H1 (cell line): Measurements from ENCODE around the gene ENOPH1. TPM values are rescaled to one million over a fixed set of nuclear protein-coding genes. Genes with fewer than 3 reads are reported as not detected.

ENCODE experiments used
- CTCF ChIA-PET: fragments of 300-600 bp; sonication (Branson Sonifier 250); formaldehyde crosslinking; loops from one replicate; lab custom pipeline; 2021; ENCODE audit not compliant: partially characterized antibody; lab: Charles Lee
- POLR2A ChIA-PET: fragments of 300-600 bp; sonication (Branson Sonifier 250); formaldehyde crosslinking; loops from one replicate; lab custom pipeline; 2021; ENCODE audit warnings: inconsistent platforms; ENCODE audit not compliant: partially characterized antibody; lab: Charles Lee
- DNase-seq, 2 experiments: peaks; one replicate each; pipeline versions ENCODE4 v3.0.0 to v3.0.0-alpha.2; 2010 to 2022; ENCODE audit warnings: low spot score in 2 of 2, low read depth in 1 of 2, mixed read lengths in 1 of 2
- FAIRE-seq: peaks from 2 replicates; lab custom pipeline; 2011; peaks lifted over from hg19 to GRCh38; lab: Jason Lieb, UNC
- H2AFZ ChIP-seq: 2 replicates; pipeline ENCODE4 v1.8.1; 2012; ENCODE audit warnings: low read length, inconsistent platforms
- H2AK5ac ChIP-seq: 2 replicates; pipeline ENCODE4 v1.6.1; 2013; ENCODE audit warnings: low read depth, low read length
- H2BK120ac ChIP-seq: replicated peaks from 2 replicates; pipeline ENCODE3; 2013; ENCODE audit warnings: low read depth, low read length, inconsistent platforms
- H2BK12ac ChIP-seq: 2 replicates; pipeline ENCODE4 v1.6.1; 2013; ENCODE audit warnings: low read depth, low read length
- H2BK15ac ChIP-seq: 2 replicates; pipeline ENCODE4 v1.6.1; 2013; ENCODE audit warnings: low read length
- H2BK20ac ChIP-seq: 2 replicates; pipeline ENCODE4 v1.6.1; 2013; ENCODE audit warnings: low read length
- H2BK5ac ChIP-seq: 2 replicates; pipeline ENCODE4 v1.6.1; 2013; ENCODE audit warnings: low read depth, low read length
- H3K14ac ChIP-seq: 2 replicates; pipeline ENCODE4 v1.6.1; 2013; ENCODE audit warnings: inconsistent platforms; ENCODE audit not compliant: insufficient read length
- H3K18ac ChIP-seq: 2 replicates; pipeline ENCODE4 v1.6.1; 2013; ENCODE audit warnings: low read length; ENCODE audit errors: extremely low read depth
- H3K23ac ChIP-seq: 2 replicates; pipeline ENCODE4 v1.6.1; 2013; ENCODE audit warnings: inconsistent platforms; ENCODE audit not compliant: insufficient read length
- H3K23me2 ChIP-seq: 2 replicates; pipeline ENCODE4 v1.6.1; 2013; ENCODE audit warnings: low read depth, low read length
- H3K27ac ChIP-seq: 2 replicates; pipeline ENCODE4 v1.6.1; 2011; ENCODE audit warnings: low read depth, low read length, inconsistent platforms
- H3K27me3 ChIP-seq, 4 experiments: replicated peaks in 1 of 4; 1 replicate in 1 of 4; 2 replicates in 3 of 4; pipeline versions ENCODE4 v1.6.1 to v1.8.1; 2011 to 2013; ENCODE audit warnings: low read length in 3 of 4, mild to moderate bottlenecking in 3 of 4, inconsistent platforms in 2 of 4, mixed read lengths in 2 of 4, moderate library complexity in 1 of 4; ENCODE audit not compliant: control insufficient read depth in 3 of 4, insufficient read depth in 3 of 4; ENCODE audit errors: extremely low read depth in 1 of 4
- H3K36me3 ChIP-seq, 4 experiments: 2 replicates each; pipeline versions ENCODE4 v1.6.1 to v1.8.1; 2011 to 2013; ENCODE audit warnings: mild to moderate bottlenecking in 4 of 4, low read length in 3 of 4, moderate library complexity in 2 of 4, control low read depth in 1 of 4, inconsistent platforms in 1 of 4; ENCODE audit not compliant: insufficient read depth in 4 of 4, control insufficient read depth in 2 of 4
- H3K4ac ChIP-seq: replicated peaks from 2 replicates; pipeline ENCODE3; 2013; ENCODE audit warnings: low read length, low read depth, mixed read lengths, inconsistent platforms; ENCODE audit not compliant: insufficient read length
- H3K4me1 ChIP-seq, 4 experiments: replicated peaks in 1 of 4; 1 replicate in 1 of 4; 2 replicates in 3 of 4; pipeline versions ENCODE4 v1.6.1 to v1.8.1; 2011 to 2013; ENCODE audit warnings: low read length in 3 of 4, inconsistent platforms in 2 of 4, mixed read lengths in 1 of 4; ENCODE audit not compliant: insufficient read depth in 4 of 4, control insufficient read depth in 3 of 4
- H3K4me2 ChIP-seq, 2 experiments: 2 replicates each; pipeline versions ENCODE4 v1.6.1 to v1.8.1; 2011 to 2013; ENCODE audit warnings: low read depth in 2 of 2, low read length in 2 of 2, control low read depth in 1 of 2, inconsistent platforms in 1 of 2, mild to moderate bottlenecking in 1 of 2; ENCODE audit not compliant: insufficient read depth in 1 of 2
- H3K4me3 ChIP-seq, 4 experiments: fragments of 200-600, 300-600 bp in 1 of 4; sonication (generic), shearing (Covaris generic), sonication (Bioruptor Twin) in 1 of 4; 2 replicates each; pipeline versions ENCODE4 v1.5.1 to v1.8.1; 2011 to 2016; ENCODE audit warnings: low read length in 4 of 4, low read depth in 3 of 4, control low read depth in 2 of 4, inconsistent platforms in 2 of 4, mild to moderate bottlenecking in 2 of 4, mixed read lengths in 1 of 4, moderate library complexity in 1 of 4; ENCODE audit not compliant: insufficient read depth in 2 of 4; ENCODE audit errors: extremely low read depth in 1 of 4
- H3K56ac ChIP-seq: replicated peaks from 2 replicates; pipeline ENCODE3; 2013; ENCODE audit warnings: low read depth, mild to moderate bottlenecking, mixed read lengths, low read length, inconsistent platforms; ENCODE audit not compliant: insufficient read length
- H3K79me1 ChIP-seq: 2 replicates; pipeline ENCODE4 v1.6.1; 2013; ENCODE audit warnings: low read depth, low read length, control low read depth
- H3K79me2 ChIP-seq, 2 experiments: 2 replicates each; pipeline versions ENCODE4 v1.6.1 to v1.8.1; 2012 to 2013; ENCODE audit warnings: low read length in 2 of 2, mild to moderate bottlenecking in 2 of 2, inconsistent platforms in 1 of 2; ENCODE audit not compliant: insufficient read depth in 2 of 2, control insufficient read depth in 1 of 2
- H3K9ac ChIP-seq, 4 experiments: replicated peaks in 1 of 4; 1 replicate in 1 of 4; 2 replicates in 3 of 4; pipeline versions ENCODE4 v1.6.1 to v1.8.1; 2011 to 2013; ENCODE audit warnings: low read depth in 3 of 4, low read length in 3 of 4, control low read depth in 2 of 4, mild to moderate bottlenecking in 2 of 4, moderate library complexity in 2 of 4, inconsistent platforms in 1 of 4; ENCODE audit errors: extremely low read depth in 1 of 4
- H3K9me3 ChIP-seq, 2 experiments: 2 replicates each; pipeline versions ENCODE4 v1.6.1 to v1.8.1; 2012 to 2013; ENCODE audit warnings: mild to moderate bottlenecking in 2 of 2, moderate library complexity in 2 of 2, control low read depth in 1 of 2, inconsistent platforms in 1 of 2, low read depth in 1 of 2, low read length in 1 of 2, mixed read lengths in 1 of 2; ENCODE audit not compliant: insufficient read depth in 2 of 2
- H4K20me1 ChIP-seq, 2 experiments: replicated peaks in 1 of 2; 2 replicates each; pipeline versions ENCODE3 to v1.8.1; 2011 to 2013; ENCODE audit warnings: inconsistent platforms in 2 of 2, low read length in 2 of 2, mild to moderate bottlenecking in 1 of 2; ENCODE audit not compliant: insufficient read depth in 2 of 2, control insufficient read depth in 1 of 2
- H4K5ac ChIP-seq: 2 replicates; pipeline ENCODE4 v1.6.1; 2013; ENCODE audit warnings: low read length, low read depth, mixed read lengths, inconsistent platforms; ENCODE audit not compliant: insufficient read length
- H4K8ac ChIP-seq: 2 replicates; pipeline ENCODE4 v1.8.0; 2013; ENCODE audit warnings: mild to moderate bottlenecking, moderate library complexity, low read length, inconsistent platforms; ENCODE audit not compliant: insufficient read depth; ENCODE audit errors: extremely low read depth
- H4K91ac ChIP-seq: replicated peaks from 2 replicates; pipeline ENCODE3; 2013; ENCODE audit warnings: low read length, mixed read lengths, inconsistent platforms; ENCODE audit not compliant: insufficient read length
- EGR1 ChIP-seq: IDR thresholded peaks from 2 replicates; pipeline ENCODE4 v1.6.1; 2011; ENCODE audit warnings: low read depth, low read length, borderline replicate concordance
- EP300 ChIP-seq, 2 experiments: IDR thresholded peaks; 1 replicate in 1 of 2; 2 replicates in 1 of 2; pipeline ENCODE4 v1.6.1; 2011 to 2012; ENCODE audit warnings: low read depth in 2 of 2, low read length in 2 of 2, mild to moderate bottlenecking in 2 of 2, borderline replicate concordance in 1 of 2, inconsistent platforms in 1 of 2, moderate library complexity in 1 of 2
- HDAC2 ChIP-seq, 2 experiments: fragments of 300-600 bp in 1 of 2; sonication (generic) in 1 of 2; IDR thresholded peaks; 2 replicates each; pipeline ENCODE4 v1.6.1; 2011 to 2012; ENCODE audit warnings: low read depth in 2 of 2, low read length in 2 of 2, mild to moderate bottlenecking in 2 of 2, moderate library complexity in 2 of 2, borderline replicate concordance in 1 of 2, inconsistent platforms in 1 of 2
- JUN ChIP-seq: IDR thresholded peaks from 2 replicates; pipeline ENCODE4 v1.6.1; 2011; ENCODE audit warnings: low read depth, mild to moderate bottlenecking, improper control_type of control experiment, low read length
- KDM4A ChIP-seq: IDR thresholded peaks from one replicate; pipeline ENCODE4 v1.7.1; 2012; ENCODE audit warnings: low read depth, mild to moderate bottlenecking, moderate library complexity, low read length, inconsistent platforms; ENCODE audit not compliant: severe bottlenecking
- POLR2A ChIP-seq, 2 experiments: IDR thresholded peaks; 1 replicate in 1 of 2; 2 replicates in 1 of 2; pipeline ENCODE4 v1.6.1; 2011; ENCODE audit warnings: low read depth in 2 of 2, low read length in 2 of 2, mild to moderate bottlenecking in 2 of 2; ENCODE audit errors: control extremely low read depth in 1 of 2
- SIRT6 ChIP-seq: IDR thresholded peaks from one replicate; pipeline ENCODE4 v1.7.1; 2012; ENCODE audit warnings: low read length, inconsistent platforms
- SP4 ChIP-seq: IDR thresholded peaks from 2 replicates; pipeline ENCODE4 v1.6.1; 2012; ENCODE audit warnings: low read length, inconsistent platforms
- SRF ChIP-seq: IDR thresholded peaks from 2 replicates; pipeline ENCODE4 v1.6.1; 2011; ENCODE audit warnings: mild to moderate bottlenecking, low read depth, low read length, moderate library complexity
- YY1 ChIP-seq: IDR thresholded peaks from 2 replicates; pipeline ENCODE4 v1.6.1; 2011; ENCODE audit warnings: low read depth, mild to moderate bottlenecking, low read length
- WGBS, 2 experiments: shearing (Covaris generic) in 1 of 2; methylation state at CpG; one replicate each; pipeline versions ENCODE4 v1.1.6 to v1.1.7; 2013 to 2015; ENCODE audit warnings: low lambda C conversion rate in 2 of 2, mixed read lengths in 2 of 2, inconsistent platforms in 1 of 2, low coverage in 1 of 2, missing lambda C conversion rate in 1 of 2; ENCODE audit not compliant: insufficient replicate concordance in 2 of 2, insufficient coverage in 1 of 2, insufficient read length in 1 of 2; ENCODE audit errors: extremely low coverage in 1 of 2, missing lambda C conversion rate in 1 of 2; 5-methylcytosine and 5-hydroxymethylcytosine counted together
- polyA plus RNA-seq, 7 experiments: library from polyadenylated mRNA; depleted of rRNA in 3 of 7; stranded (reverse) in 5 of 7; unstranded in 2 of 7; fragments of >200 nt in 5 of 7; fragments of 200-250 nt in 2 of 7; gene quantifications; 1 replicate in 5 of 7; 2 replicates in 1 of 7; 4 replicates in 1 of 7; pipeline versions ENCODE4 v1.2.1 to v1.2.3, GENCODE V29; 2011 to 2013; ENCODE audit warnings: missing spikeins in 2 of 7, mixed read lengths in 2 of 7
- total RNA-seq: library from RNA; stranded (reverse); fragmentation: NEBNext Ultra II Directional; extraction: Animal tissue kit (Norgen Biotek cat#: 25700); gene quantifications from 2 replicates; pipeline ENCODE4 v1.2.1, GENCODE V29; 2021
- TF ChIP-seq, protein P1 (sequence below): IDR thresholded peaks from 2 replicates; pipeline ENCODE4 v1.6.1; 2011; ENCODE audit warnings: low read length, improper control_type of control experiment
- TF ChIP-seq, protein P2 (sequence below): IDR thresholded peaks from 2 replicates; pipeline ENCODE4 v1.6.1; 2012; ENCODE audit warnings: inconsistent platforms

Gene ENOPH1
- total and polyA plus RNA-seq, 2 of the 8 experiments (the other 6 are each of a cell fraction or from before 2014, with no cell fraction given) = 25.1 to 89.3 TPM

DNA sequence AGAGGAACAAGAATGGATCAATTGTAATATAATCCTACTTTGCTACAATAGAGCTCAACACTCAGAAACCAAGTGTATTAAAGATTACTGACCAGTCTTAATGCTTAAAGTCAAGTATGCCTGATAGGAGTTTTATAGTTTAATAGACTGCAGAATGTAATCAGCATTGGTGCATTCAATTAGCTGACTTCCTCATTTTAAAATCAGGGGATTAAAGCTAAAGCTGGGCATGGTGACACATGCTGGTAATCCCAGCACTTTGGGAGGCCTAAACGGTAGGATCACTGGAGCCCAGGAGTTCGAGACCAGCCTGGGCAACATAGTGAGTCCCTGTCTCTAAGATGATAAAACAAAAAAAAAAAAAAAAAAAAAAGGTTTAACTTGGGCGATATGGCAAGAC, 10.9 kb upstream of the ENOPH1 start:
- Histone ChIP-seq H3K79me2 (no peaks in the 10 kb centered on the region; a peak in 1 of 4 replicates), H3K18ac (no peak overlapping the region), H3K14ac (no peak overlapping the region), H3K9ac (no peak overlapping the region), H4K91ac (no peak overlapping the region), H2BK120ac (no peak overlapping the region), H2BK12ac (no peak overlapping the region), H3K4me3 (no peak overlapping the region), H2AFZ (no peak overlapping the region), H4K20me1 (peaks cover 0 to 5% of the 10 kb centered on the region in 2 experiments), H4K8ac (no peak overlapping the region), H3K23ac (no peak overlapping the region), H3K27ac (no peak overlapping the region), H3K56ac (no peak overlapping the region), H3K4me2 (no peak overlapping the region), H2BK5ac (no peak overlapping the region), H3K23me2 (no peaks in the 10 kb centered on the region), H3K36me3 (peaks cover 0 to 16% (median 8%) of the 10 kb centered on the region in 4 experiments; a peak in 5 of 8 replicates), H3K4me1 (no peaks in the 10 kb centered on the region), H3K27me3 (no peaks in the 10 kb centered on the region), H3K79me1 (no peaks in the 10 kb centered on the region), H2BK20ac (no peak overlapping the region), H3K4ac (no peak overlapping the region), H4K5ac (no peak overlapping the region), H3K9me3 (peaks cover 0 to 2% of the 10 kb centered on the region in 2 experiments; a peak in 1 of 4 replicates), H2BK15ac (no peak overlapping the region), H2AK5ac (no peak overlapping the region)
- FAIRE-seq (no peak), DNase-seq (no peak)
- ChIA-PET CTCF (interaction anchor here (0.6 to 1.2 kb wide), 2 partner anchors 10 to 22 kb away, joined by 3 to 4 read pairs; no protein-coding TSS in a partner anchor), POLR2A (interaction anchor here (0.6 to 3.0 kb wide), 5 partner anchors 9 to 63 kb away, joined by 3 to 53 read pairs (median 6); partner anchors contain the start of gene HNRNPDL)
- WGBS, 2 experiments = 81% methylated on average over 2 of the region's 3 CpGs; no CpG with 5 or more reads in 1 of the 2 experiments
- TF ChIP-seq EGR1 = no peak
- no peak for TF ChIP-seq SRF
- no peak for TF ChIP-seq SIRT6
- TF ChIP-seq EP300 (IDR thresholded peaks at IDR 0.05; ENCODE audit: borderline replicate concordance in 1 of 2, low read depth in 2 of 2, low read length in 2 of 2) = no peak
- no peak for TF ChIP-seq HDAC2 (IDR thresholded peaks at IDR 0.05; ENCODE audit: borderline replicate concordance in 1 of 2, low read depth in 2 of 2, low read length in 2 of 2)
- no peak for TF ChIP-seq KDM4A
- no peak for TF ChIP-seq POLR2A (IDR thresholded peaks at IDR 0.05; ENCODE audit: control extremely low read depth in 1 of 2, low read depth in 2 of 2, low read length in 2 of 2)
- TF ChIP-seq, protein P1, sequence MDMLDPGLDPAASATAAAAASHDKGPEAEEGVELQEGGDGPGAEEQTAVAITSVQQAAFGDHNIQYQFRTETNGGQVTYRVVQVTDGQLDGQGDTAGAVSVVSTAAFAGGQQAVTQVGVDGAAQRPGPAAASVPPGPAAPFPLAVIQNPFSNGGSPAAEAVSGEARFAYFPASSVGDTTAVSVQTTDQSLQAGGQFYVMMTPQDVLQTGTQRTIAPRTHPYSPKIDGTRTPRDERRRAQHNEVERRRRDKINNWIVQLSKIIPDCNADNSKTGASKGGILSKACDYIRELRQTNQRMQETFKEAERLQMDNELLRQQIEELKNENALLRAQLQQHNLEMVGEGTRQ = no peak
- TF ChIP-seq, protein P2, sequence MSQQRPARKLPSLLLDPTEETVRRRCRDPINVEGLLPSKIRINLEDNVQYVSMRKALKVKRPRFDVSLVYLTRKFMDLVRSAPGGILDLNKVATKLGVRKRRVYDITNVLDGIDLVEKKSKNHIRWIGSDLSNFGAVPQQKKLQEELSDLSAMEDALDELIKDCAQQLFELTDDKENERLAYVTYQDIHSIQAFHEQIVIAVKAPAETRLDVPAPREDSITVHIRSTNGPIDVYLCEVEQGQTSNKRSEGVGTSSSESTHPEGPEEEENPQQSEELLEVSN = no peak
- no peak for TF ChIP-seq SP4
- no peak for TF ChIP-seq YY1
- TF ChIP-seq JUN = no peak
